Heart left ventricle (tissue), 13 donors: Measurements from ENCODE around the gene APLP2.

Experiments used
- POLR2A ChIP-seq, 2 donors: fragments of 450-650 bp; IDR thresholded peaks; one replicate each; pipeline ENCODE4 v1.6.1; 2017; ENCODE audit warnings: antibody characterized with exemption in 2 of 2, mild to moderate bottlenecking in 2 of 2, moderate library complexity in 2 of 2
- TF ChIP-seq, protein P1 (sequence below), 12 donors: fragments of 200-600 bp; sonication (generic) in 4 of 12; IDR thresholded peaks; one replicate each; pipeline versions ENCODE4 v1.5.0 to v1.8.0; 2018 to 2022; ENCODE audit warnings: antibody characterized with exemption in 12 of 12, mild to moderate bottlenecking in 5 of 12
- donor health status: ischemic (EF 13 %, LVEDD 7.1; RV severe dilation, severe dysfunction).
- donor health status: DM: no; HTN: yes; CAD: no.
- donor health status: DM: no; HTN: no; CAD: no.
- donor health status: ischemic (EF 25% LVEDD 6.9; RV normal size, moderate dysfunction).
- donor health status: ischemic (EF 25% LVEDD 5.7; RV mildly dilated, moderate dysfunction).
- donor health status: ischemic (EF 35%, LVEDD 5.7; RV mildly dilated, moderate dysfunction).
- donor health status: nonischemic (EF 11% LVEDD 7.7; RV severe dilation, severe dysfunction).
- donor health status: DM: yes; HTN: yes; CAD: no.
- donor health status: PGD.
- donor health status: ischemic (EF 29% LVEDD 5.4; RV normal size, mild dysfunction).
- donor health status: nonischemic (EF 23%, LVEDD 6.1; RV moderate dilation, normal function).

DNA sequence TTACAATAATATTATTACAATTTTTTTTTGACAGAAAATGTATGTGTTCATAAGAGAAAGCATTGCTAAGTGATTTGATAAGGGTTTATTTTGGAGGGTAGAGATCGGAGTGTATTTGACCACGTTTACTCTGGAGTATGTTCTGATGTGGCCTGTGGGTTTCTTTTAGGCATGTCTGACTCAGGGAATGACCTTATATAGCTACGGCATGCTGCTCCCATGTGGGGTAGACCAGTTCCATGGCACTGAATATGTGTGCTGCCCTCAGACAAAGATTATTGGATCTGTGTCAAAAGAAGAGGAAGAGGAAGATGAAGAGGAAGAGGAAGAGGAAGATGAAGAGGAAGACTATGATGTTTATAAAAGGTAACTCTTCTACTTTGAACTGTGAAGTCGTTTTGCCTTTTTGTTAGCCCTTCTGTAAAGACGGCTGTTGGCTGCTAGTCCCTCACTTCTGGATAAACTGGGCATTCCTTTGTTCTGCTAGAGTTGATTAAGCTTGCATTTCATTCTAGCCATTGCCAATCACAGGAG lies 51.8 kb downstream of the APLP2 start:
- no peak for TF ChIP-seq POLR2A (IDR thresholded peaks at IDR 0.05)
- TF ChIP-seq, protein P1, sequence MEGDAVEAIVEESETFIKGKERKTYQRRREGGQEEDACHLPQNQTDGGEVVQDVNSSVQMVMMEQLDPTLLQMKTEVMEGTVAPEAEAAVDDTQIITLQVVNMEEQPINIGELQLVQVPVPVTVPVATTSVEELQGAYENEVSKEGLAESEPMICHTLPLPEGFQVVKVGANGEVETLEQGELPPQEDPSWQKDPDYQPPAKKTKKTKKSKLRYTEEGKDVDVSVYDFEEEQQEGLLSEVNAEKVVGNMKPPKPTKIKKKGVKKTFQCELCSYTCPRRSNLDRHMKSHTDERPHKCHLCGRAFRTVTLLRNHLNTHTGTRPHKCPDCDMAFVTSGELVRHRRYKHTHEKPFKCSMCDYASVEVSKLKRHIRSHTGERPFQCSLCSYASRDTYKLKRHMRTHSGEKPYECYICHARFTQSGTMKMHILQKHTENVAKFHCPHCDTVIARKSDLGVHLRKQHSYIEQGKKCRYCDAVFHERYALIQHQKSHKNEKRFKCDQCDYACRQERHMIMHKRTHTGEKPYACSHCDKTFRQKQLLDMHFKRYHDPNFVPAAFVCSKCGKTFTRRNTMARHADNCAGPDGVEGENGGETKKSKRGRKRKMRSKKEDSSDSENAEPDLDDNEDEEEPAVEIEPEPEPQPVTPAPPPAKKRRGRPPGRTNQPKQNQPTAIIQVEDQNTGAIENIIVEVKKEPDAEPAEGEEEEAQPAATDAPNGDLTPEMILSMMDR (IDR thresholded peaks at IDR 0.05) = no peak
